K562 (cell line): ENCODE measurements around the gene LRCOL1. TPM values are rescaled to one million over a fixed set of nuclear protein-coding genes. Genes with fewer than 3 reads are reported as not detected.

ENCODE experiments used
- ATAC-seq: fragments of 200-7000 bp; cut with Tn5 transposase; 3 replicates; pipeline ENCODE4 v1.9.1; 2020; ENCODE audit warnings: moderate library complexity
- BruUV-seq: library from RNA; stranded (reverse); fragments of 400-500 nt; replicated peaks from 2 replicates; lab custom pipeline; 2021; lab: Mats Ljungman, UMichigan
- CTCF ChIA-PET: fragments of 300-600 bp; formaldehyde crosslinking; extraction: SDS; loops from one replicate; lab custom pipeline; 2021; ENCODE audit warnings: low intra/inter-chr PET ratio; lab: Yijun Ruan, JAX
- POLR2A ChIA-PET: fragments of 300-600, 350-650 bp; sonication (Branson Sonifier 250); formaldehyde crosslinking; extraction: SDS; loops from one replicate; lab custom pipeline; 2021; ENCODE audit warnings: antibody characterized with exemption, inconsistent platforms; lab: Yijun Ruan, JAX
- DNase-seq, 4 experiments: peaks; one replicate each; pipeline versions ENCODE4 v3.0.0 to v3.0.0-alpha.2; 2011 to 2018; ENCODE audit warnings: low spot score in 3 of 4, mixed read lengths in 3 of 4; ENCODE audit errors: extremely low read depth in 1 of 4
- FAIRE-seq: peaks from 2 replicates; lab custom pipeline; 2011; peaks lifted over from hg19 to GRCh38; lab: Jason Lieb, UNC
- H2AFZ ChIP-seq: 2 replicates; pipeline ENCODE4 v1.6.0; 2011; ENCODE audit warnings: low read depth, low read length, control low read depth, inconsistent platforms
- H3K27ac ChIP-seq: fragments of 200-600 bp; 3 replicates; pipeline ENCODE4 v1.8.0; 2011; ENCODE audit warnings: low read depth, mild to moderate bottlenecking, control low read depth, inconsistent platforms, low read length, moderate library complexity, mixed read lengths; ENCODE audit errors: extremely low read depth
- H3K27me3 ChIP-seq, 2 experiments: fragments of 300-600 bp in 1 of 2; 2 replicates in 1 of 2; 3 replicates in 1 of 2; pipeline versions ENCODE4 v1.6.0 to v1.8.0; 2011; ENCODE audit warnings: inconsistent platforms in 2 of 2, low read length in 2 of 2, mild to moderate bottlenecking in 1 of 2, mixed read lengths in 1 of 2, moderate library complexity in 1 of 2; ENCODE audit not compliant: control insufficient read depth in 2 of 2, insufficient read depth in 2 of 2
- H3K36me3 ChIP-seq: fragments of 300-600 bp; 3 replicates; pipeline ENCODE4 v1.8.0; 2011; ENCODE audit warnings: mild to moderate bottlenecking, low read length, inconsistent platforms; ENCODE audit not compliant: control insufficient read depth, insufficient read depth
- H3K4me1 ChIP-seq, 2 experiments: fragments of 200-600 bp in 1 of 2; replicated peaks in 1 of 2; 2 replicates in 1 of 2; 3 replicates in 1 of 2; pipeline versions ENCODE4 v1.5.1 to v1.8.0; 2011; ENCODE audit warnings: inconsistent platforms in 2 of 2, low read length in 2 of 2, mild to moderate bottlenecking in 1 of 2, mixed read lengths in 1 of 2, moderate library complexity in 1 of 2; ENCODE audit not compliant: control insufficient read depth in 2 of 2, insufficient read depth in 2 of 2
- H3K4me2 ChIP-seq: 2 replicates; pipeline ENCODE4 v1.6.1; 2011; ENCODE audit warnings: low read length, control low read depth, inconsistent platforms, mixed read lengths; ENCODE audit not compliant: insufficient read depth
- H3K4me3 ChIP-seq: fragments of 200-600 bp; sonication (generic), shearing (Covaris generic); 2 replicates; pipeline ENCODE4 v1.5.1; 2016; ENCODE audit warnings: control low read depth, inconsistent platforms
- H3K79me2 ChIP-seq: fragments of 200-600 bp; 3 replicates; pipeline ENCODE4 v1.8.0; 2011; ENCODE audit warnings: low read length, inconsistent platforms; ENCODE audit not compliant: control insufficient read depth, insufficient read depth
- H3K9ac ChIP-seq, 2 experiments: 2 replicates each; pipeline versions ENCODE4 v1.6.0 to v1.6.1; 2011; ENCODE audit warnings: low read depth in 2 of 2, low read length in 2 of 2, control low read depth in 1 of 2, inconsistent platforms in 1 of 2, mild to moderate bottlenecking in 1 of 2, mixed read lengths in 1 of 2; ENCODE audit not compliant: insufficient read depth in 1 of 2
- H3K9me1 ChIP-seq: one replicate; pipeline ENCODE4 v1.6.0; 2011; ENCODE audit warnings: inconsistent platforms, mild to moderate bottlenecking, low read length, moderate library complexity; ENCODE audit not compliant: control insufficient read depth, insufficient read depth
- H3K9me3 ChIP-seq: replicated peaks from 2 replicates; pipeline ENCODE4 v1.5.1; 2011; ENCODE audit warnings: low read depth, low read length, inconsistent platforms; ENCODE audit not compliant: control insufficient read depth, insufficient read depth
- H4K20me1 ChIP-seq: replicated peaks from 2 replicates; pipeline ENCODE4 v1.6.1; 2011; ENCODE audit warnings: low read length, inconsistent platforms, mixed read lengths; ENCODE audit not compliant: control insufficient read depth, insufficient read depth
- ARHGAP35 ChIP-seq: fragments of 450-650 bp; IDR thresholded peaks from 2 replicates; pipeline ENCODE4 v1.6.1; 2018; ENCODE audit not compliant: partially characterized antibody
- BHLHE40 ChIP-seq: IDR thresholded peaks from 2 replicates; pipeline ENCODE4 v1.6.1; 2011; ENCODE audit warnings: low read length, improper control_type of control experiment
- CBX5 ChIP-seq: IDR thresholded peaks from 2 replicates; pipeline ENCODE4 v1.6.1; 2014; ENCODE audit warnings: low read depth, borderline replicate concordance
- CEBPZ ChIP-seq: fragments of 150-350 bp; IDR thresholded peaks from 2 replicates; pipeline ENCODE4 v1.6.1; 2014; ENCODE audit warnings: low read depth, mild to moderate bottlenecking, low read length, borderline replicate concordance
- CHCHD3 ChIP-seq: fragments of 250-450 bp; sonication (Bioruptor Pico); IDR thresholded peaks from 2 replicates; pipeline ENCODE4 v2.1.2; 2022; ENCODE audit warnings: mild to moderate bottlenecking
- CTBP1 ChIP-seq: fragments of 450-650 bp; IDR thresholded peaks from 2 replicates; pipeline ENCODE4 v1.6.1; 2016; ENCODE audit warnings: borderline replicate concordance
- EP400 ChIP-seq: fragments of 450-650 bp; IDR thresholded peaks from 2 replicates; pipeline ENCODE4 v1.6.1; 2017; ENCODE audit warnings: antibody characterized with exemption, mild to moderate bottlenecking, moderate library complexity
- HES1 ChIP-seq: fragments of 450-650 bp; IDR thresholded peaks from 2 replicates; pipeline ENCODE4 v1.6.1; 2016; ENCODE audit warnings: low read depth, mild to moderate bottlenecking, moderate library complexity
- MXI1 ChIP-seq: IDR thresholded peaks from 2 replicates; pipeline ENCODE4 v1.6.1; 2011; ENCODE audit warnings: low read depth, mild to moderate bottlenecking, improper control_type of control experiment, low read length
- SRSF7 ChIP-seq: fragments of 200-400 bp; formaldehyde crosslinking; optimal IDR thresholded peaks from 2 replicates; pipeline ENCODE3; 2017; ENCODE audit warnings: mild to moderate bottlenecking, low read depth, low read length
- TCF15 ChIP-seq: fragments of 250-450 bp; sonication (Bioruptor Pico); IDR thresholded peaks from 2 replicates; pipeline ENCODE4 v1.8.0; 2022; ENCODE audit warnings: moderate library complexity, mild to moderate bottlenecking, inconsistent platforms
- ZNF184 ChIP-seq: sonication (generic); formaldehyde crosslinking; IDR thresholded peaks from 2 replicates; pipeline ENCODE4 v1.5.0; 2020; ENCODE audit warnings: missing genetic modification reagents
- ZNF431 ChIP-seq: sonication (generic); formaldehyde crosslinking; IDR thresholded peaks from 2 replicates; pipeline ENCODE4 v1.8.0; 2022; ENCODE audit warnings: mild to moderate bottlenecking, missing genetic modification reagents
- WGBS: fragments of 100-300 bp; shearing (Covaris generic); methylation state at CpG from one replicate; pipeline ENCODE4 v1.1.6; 2016; ENCODE audit warnings: low coverage, mixed read lengths; ENCODE audit not compliant: insufficient coverage; ENCODE audit errors: missing lambda C conversion rate; 5-methylcytosine and 5-hydroxymethylcytosine counted together
- in situ Hi-C: fragments of 300-500 bp; cut with MboI; formaldehyde crosslinking; loops from 4 replicates; pipeline ENCODE4 v1.15.0; 2018; ENCODE audit warnings: inconsistent platforms, mixed read lengths
- intact Hi-C: fragments of 100-400 bp; cut with micrococcal nuclease; formaldehyde crosslinking; loops from 2 replicates; pipeline ENCODE4 v1.14.2; 2022
- polyA plus RNA-seq, 8 experiments: library from polyadenylated mRNA; depleted of rRNA in 4 of 8; stranded (reverse) in 5 of 8; unstranded in 3 of 8; fragments of >200 nt; fragmentation: Nextera tagmentation in 2 of 8; fragmentation: Illumina TruSeq in 1 of 8; extraction: Ambion mirVana in 2 of 8; extraction: Trizol in 1 of 8; gene quantifications; 2 replicates each; pipeline versions ENCODE4 v1.2.1 to v1.2.3, GENCODE V29; 2011 to 2014; ENCODE audit warnings: inconsistent platforms in 1 of 8, missing spikeins in 1 of 8
- total RNA-seq, 7 experiments: library from RNA; depleted of rRNA in 6 of 7; stranded (reverse); fragments of >200 nt in 6 of 7; fragmentation: Illumina TruSeq in 2 of 7; extraction: Trizol in 2 of 7; gene quantifications; 2 replicates each; pipeline versions ENCODE4 v1.2.1 to v1.2.3, GENCODE V29; 2011 to 2021; ENCODE audit warnings: low replicate concordance in 1 of 7
- TF ChIP-seq, protein P1 (sequence below): fragments of 450-650 bp; IDR thresholded peaks from 2 replicates; pipeline ENCODE4 v1.6.1; 2016; ENCODE audit warnings: antibody characterized with exemption

LRCOL1 gene
- total and polyA plus RNA-seq, 9 of the 15 experiments (the other 6 are each of a cell fraction or from before 2014, with no cell fraction given) = not detected

GRCh38 chr12:132617822-132618682 is 7.7 kb upstream of the LRCOL1 start (continued):
- TF ChIP-seq ARHGAP35 = no peak
- TF ChIP-seq ZNF431 (CRISPR knock-in tag) = no peak

DNA sequence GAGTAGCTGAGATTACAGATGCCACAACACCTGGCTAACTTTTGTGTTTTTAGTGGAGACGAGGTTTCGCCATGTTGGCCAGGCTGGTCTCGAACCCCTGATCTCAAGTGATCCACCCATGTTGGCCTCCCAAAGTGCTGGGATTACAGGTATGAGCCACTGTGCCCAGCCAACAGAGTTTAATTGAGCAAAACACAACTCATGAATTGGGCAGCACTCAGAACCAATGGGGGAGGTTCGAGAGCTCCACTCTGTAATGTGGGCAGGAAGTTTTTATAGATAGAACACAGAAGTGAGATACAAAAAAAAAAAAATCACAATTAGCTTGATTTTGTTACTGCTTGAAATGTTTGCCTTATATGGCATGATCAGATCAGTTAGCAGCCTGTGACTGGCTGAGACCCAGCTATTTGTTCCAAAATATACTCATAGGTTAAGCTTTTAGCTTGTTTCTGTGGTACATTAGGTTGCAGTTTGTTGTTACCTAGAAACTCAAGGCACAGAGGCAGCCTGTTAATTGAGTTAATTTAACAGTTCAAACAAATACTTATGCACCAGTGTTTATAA is 6.8 kb upstream of the LRCOL1 start:
- no peak overlapping the region for H3K4me3 ChIP-seq
- no peak overlapping the region for H2AFZ ChIP-seq
- H3K4me2 ChIP-seq = no peak overlapping the region
- no peaks in the 10 kb centered on the region for H3K79me2 ChIP-seq
- H3K9me1 ChIP-seq = no peaks in the 10 kb centered on the region
- WGBS = 3% methylated on average over 4 of the region's 4 CpGs
- in situ Hi-C loops = no loop called here
- POLR2A ChIA-PET = no interaction called here
- CTCF ChIA-PET = interaction anchor here (0.7 kb wide), 1 partner anchor 23 kb away, joined by 4 read pairs; no protein-coding TSS in a partner anchor
- H3K4me1 ChIP-seq = peaks cover 2 to 27% of the 10 kb centered on the region in 2 experiments; a peak in 3 of 5 replicates
- FAIRE-seq (no peak), DNase-seq (no peak), ATAC-seq (no peak)
- peaks cover 10% of the 10 kb centered on the region for H3K9me3 ChIP-seq
- H3K27me3 ChIP-seq = peaks cover 4% of the 10 kb centered on the region in 2 experiments; a peak in 2 of 5 replicates
- intact Hi-C loops = no loop called here
- no peak overlapping the region for H3K9ac ChIP-seq
- H4K20me1 ChIP-seq = no peaks in the 10 kb centered on the region
- no TSS peak for BruUV-seq
- H3K36me3 ChIP-seq = no peaks in the 10 kb centered on the region
- H3K27ac ChIP-seq = no peak overlapping the region
- TF ChIP-seq CBX5 (no peak), CEBPZ (no peak), TCF15 (CRISPR knock-in tag) (no peak), SRSF7 (no peak), CTBP1 (no peak), EP400 (no peak), HES1 (no peak), MXI1 (no peak), CHCHD3 (CRISPR knock-in tag) (no peak), ZNF184 (CRISPR knock-in tag) (no peak), BHLHE40 (no peak)
- TF ChIP-seq, protein P1, sequence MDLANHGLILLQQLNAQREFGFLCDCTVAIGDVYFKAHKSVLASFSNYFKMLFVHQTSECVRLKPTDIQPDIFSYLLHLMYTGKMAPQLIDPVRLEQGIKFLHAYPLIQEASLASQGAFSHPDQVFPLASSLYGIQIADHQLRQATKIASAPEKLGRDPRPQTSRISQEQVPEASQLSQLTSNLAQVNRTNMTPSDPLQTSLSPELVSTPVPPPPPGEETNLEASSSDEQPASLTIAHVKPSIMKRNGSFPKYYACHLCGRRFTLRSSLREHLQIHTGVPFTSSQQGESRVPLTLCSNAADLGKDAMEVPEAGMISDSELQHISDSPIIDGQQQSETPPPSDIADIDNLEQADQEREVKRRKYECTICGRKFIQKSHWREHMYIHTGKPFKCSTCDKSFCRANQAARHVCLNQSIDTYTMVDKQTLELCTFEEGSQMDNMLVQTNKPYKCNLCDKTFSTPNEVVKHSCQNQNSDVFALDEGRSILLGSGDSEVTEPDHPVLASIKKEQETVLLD = no peak
